ENCODE measurements around the gene NCR2.

The NCR2 gene

DNA sequence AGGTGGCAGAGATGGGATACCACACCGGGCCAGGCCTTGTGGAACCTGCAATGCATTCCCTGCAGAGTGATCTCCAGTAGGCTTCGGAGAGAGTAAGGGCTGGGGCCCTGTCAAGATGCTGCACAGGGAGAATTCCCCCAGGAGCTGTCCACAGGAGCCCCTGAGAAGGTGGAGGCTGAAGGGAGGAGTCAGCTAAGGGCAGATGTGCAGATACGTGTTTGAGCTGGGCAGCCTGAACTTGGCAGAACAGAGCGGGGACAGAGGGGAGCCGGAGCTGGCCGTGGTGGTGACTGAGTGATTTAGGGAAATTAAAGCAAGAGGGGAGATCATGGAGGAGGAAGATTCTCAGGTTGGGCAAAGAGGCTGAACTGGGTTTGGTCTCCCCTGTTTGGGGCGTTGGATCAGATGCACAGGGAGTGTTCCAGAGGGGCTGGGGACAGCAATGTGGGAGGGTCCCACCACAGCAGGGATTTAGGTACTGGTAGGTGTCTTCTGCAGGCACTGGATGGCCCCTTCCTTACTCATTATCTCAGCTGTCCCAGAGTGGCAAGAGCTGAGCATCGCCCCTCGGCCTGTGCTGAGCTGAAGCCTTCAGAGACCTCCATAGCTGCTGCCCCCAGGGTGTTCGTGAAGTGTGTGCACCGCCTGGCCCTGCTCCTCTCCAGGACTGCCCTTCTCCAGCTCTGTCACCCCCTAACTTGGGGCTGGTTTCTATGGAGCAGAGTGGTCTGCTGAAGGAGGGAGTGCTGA lies 3.8 kb upstream of the NCR2 start:
- no peak for DNase-seq (ENCODE audit: low spot score)

DNA sequence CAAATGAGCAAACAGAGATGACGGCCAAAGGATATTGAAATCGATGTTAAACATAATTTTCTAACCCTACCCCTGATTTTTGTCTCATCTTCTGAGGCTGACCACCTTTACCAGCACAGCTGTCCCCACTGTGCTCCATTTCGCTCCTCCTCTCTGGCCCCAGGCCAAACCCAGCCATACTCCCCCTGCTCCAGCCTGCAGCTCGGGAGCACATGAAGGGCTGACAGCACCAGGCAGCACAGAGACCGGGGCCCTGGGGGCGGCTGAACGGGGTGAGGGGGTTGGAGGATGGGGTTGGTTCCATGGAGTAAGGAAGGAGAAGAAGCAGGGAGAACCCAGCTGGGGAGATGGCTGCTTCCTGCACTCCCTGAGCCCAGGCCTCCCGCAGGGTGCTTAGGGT lies 3.2 kb upstream of the NCR2 start:
- DNase-seq (ENCODE audit: low spot score), result no peak

DNA sequence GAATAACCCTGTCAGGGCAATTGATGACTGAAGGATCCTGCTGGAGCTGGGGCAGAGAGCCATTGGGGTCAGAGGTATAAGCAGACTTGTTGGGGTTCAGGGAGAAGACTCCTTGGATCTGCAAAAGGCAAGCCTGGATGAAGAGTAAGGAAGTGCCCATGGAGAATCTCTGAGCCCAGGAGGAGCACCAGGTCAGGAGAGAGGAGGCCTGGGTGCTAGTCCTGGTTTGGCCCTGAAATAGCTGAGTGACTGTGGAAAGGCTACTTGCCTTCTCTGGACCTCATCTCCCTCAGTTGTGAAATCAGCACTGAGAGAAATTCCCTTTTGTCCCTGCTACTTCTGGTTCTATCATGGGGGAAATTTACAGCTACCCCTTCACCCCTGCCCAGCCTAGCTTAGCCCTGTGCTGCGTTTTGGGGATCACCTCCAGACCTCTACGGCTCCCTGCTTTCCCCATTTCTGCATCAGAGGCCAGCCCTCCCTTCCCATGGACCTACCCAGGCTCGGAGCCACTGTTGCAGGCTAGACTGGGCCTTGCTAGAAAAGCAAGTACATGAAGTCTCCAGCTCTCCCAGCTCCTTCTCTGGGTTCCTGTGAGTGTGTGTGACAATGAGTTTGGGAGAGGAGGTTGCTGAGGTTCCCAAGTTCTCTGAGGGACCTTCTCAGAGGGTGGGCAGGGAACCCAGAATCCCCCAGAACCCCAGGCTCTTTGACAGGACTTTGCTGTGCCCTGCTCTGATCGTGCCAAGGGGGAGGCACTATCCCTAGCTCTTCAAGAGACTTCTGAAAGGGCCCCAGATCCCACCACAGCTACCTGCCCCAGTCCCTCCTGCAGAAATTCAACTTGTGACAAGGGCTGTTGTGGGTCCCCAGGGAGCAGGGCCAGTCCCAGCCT lies 2.3 kb upstream of the NCR2 start:
- DNase-seq (ENCODE audit: low spot score), result no peak

DNA sequence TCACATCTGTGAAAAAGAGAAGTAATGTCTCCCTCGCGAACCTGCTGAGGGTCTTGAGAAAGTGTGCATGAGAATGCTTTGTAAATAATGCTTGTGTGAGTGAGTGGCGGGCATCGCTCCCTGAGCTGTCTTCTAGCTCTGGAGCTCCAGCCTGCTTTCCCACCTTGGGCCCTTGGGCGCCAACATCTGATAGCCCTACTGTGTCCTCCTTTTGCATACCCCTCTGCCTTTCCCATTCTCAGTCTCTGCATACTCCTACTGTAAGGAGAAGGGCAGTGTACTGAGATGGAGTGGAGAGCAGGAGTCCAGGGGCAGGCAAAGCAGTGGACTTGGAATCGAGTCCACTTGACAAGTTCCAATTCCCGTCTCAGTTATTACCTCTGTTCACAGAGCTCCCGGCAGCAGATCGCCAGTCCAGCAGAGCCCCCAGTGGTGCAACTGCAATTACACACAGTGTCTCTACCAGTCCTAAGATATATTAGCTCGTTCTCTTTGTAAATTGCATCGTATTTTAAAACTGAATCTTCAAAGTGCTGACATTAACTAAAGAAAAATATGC lies 847 bp upstream of the NCR2 start:
- DNase-seq (ENCODE audit: low spot score), result no peak

DNA sequence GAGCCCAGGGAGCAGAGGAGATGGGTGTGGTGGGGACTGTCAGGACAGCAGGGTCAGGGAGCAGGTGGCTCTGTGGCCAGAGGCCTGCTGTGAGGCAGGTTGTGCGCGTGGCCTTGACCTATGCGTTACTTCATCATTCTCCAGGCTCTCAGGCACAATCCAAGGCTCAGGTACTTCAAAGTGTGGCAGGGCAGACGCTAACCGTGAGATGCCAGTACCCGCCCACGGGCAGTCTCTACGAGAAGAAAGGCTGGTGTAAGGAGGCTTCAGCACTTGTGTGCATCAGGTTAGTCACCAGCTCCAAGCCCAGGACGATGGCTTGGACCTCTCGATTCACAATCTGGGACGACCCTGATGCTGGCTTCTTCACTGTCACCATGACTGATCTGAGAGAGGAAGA lies 535 bp downstream of the NCR2 start:
- no peak for DNase-seq (ENCODE audit: low spot score)

DNA sequence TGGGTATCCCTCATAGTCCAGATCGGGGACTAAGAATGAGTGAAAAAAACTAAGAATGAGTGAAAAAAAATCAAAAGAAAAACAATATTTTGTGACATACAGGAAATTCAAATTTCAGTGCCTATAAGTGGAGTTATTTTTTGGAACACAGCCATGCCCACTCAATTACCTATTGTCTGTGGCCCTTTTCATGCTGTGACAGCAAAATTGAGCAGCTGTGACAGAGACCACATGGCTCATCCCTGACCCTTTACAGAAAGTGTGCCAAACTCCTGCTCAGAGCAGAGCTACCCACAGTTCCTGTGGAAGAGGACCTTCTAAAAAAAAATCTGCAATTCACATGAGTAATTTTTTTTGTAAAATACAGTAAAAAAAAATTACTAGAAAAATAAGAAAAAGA lies 1.4 kb downstream of the NCR2 start:
- DNase-seq (ENCODE audit: low spot score), result no peak

DNA sequence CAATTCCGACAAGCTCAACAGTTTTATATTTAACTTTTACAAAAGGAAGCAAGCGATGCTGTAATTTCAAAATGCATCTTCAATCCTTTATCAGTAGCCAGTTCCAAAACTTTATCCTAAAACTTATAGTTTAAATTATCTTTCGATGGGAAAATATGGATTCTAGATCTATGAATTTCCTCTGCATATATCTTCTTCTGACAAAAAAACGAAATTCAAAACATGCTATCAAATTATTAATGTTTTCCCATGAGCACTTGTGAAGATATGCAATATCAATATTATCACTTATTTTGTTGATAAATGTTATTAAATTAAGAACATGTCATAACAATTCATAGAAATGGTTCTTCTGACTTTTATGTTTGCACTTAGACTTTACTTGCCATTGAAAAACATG lies 2.3 kb downstream of the NCR2 start:
- no peak for DNase-seq (ENCODE audit: low spot score)

DNA sequence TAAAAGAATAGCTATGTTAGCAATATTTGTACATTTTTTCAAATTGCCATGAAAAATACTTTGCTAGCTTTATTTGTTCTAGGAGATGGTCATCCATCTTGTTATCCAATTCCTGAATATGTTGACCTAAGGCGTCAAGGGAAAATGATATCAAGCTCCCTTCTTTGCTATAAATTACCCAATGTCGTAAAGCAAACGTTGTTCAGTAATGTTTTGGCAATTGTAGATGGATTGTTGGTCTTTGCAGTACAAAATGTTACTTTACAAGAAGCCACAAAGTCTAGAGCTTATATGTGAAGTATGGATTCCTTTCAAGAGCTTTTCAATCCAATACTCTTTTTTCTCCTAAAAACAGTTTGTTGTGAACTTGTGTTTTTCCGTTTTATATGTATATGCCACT lies 3.3 kb downstream of the NCR2 start:
- DNase-seq (ENCODE audit: low spot score), result no peak

DNA sequence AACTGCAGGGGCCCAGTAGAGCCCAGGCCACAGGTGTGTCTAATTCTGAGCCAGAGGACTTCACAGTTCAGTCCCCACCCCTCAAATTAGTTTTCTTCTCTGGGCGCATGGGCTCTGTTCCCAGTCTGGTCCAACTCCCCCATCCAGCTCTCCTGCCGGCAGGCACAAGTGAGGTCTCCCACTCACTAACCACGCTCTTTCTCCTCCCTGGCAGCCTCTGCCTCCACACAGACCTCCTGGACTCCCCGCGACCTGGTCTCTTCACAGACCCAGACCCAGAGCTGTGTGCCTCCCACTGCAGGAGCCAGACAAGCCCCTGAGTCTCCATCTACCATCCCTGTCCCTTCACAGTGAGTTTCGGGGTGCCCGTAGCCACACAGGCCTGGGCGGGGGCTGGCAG lies 6.2 kb downstream of the NCR2 start:
- no peak for DNase-seq (ENCODE audit: low spot score)

DNA sequence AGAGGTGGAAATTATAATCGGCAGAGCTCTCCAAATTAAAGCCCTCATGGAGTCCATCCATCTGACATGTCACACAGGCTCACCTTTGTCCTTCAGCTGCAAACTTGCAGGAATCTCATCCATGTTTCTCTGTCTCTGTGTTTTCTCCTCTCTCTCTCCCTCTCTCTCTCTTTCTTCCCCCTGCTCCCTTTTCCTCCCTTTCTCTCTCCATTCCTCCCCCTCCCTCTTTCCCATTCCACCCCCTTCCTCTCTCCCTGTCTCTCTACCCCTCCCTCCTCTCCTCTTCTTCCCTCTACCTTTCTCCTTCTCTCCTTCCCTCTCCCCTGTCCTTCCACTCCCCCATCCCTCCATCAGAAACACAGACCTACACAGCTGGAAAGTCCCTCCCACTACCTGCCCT lies 6.8 kb downstream of the NCR2 start:
- no peak for DNase-seq (ENCODE audit: low spot score)

DNA sequence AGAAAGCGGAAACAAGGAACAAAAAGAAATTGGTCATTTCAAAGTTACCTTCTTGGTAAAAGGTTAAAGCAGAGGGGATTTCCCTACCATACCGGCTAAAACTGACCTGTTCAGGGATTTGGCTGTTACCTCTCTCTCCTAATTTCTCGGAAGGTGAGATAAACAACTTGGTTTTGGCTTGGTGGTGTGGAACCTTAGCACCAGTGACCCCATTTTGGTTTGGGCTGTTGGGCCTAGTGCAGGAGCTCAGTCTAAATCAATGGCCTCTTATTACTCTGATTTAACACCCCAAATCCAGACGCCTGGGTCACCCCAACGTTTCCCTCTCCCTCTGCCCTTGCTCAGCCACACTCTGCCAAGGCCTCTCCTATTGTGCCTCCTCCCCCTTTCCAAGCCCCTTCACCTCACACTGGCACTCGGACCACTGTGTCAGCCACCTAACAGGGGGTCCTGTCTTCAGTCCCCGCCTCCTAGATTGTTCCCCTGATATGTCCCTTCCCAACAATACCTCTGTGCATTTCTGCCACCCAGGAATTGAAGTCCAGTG lies 8.3 kb downstream of the NCR2 start:
- DNase-seq (ENCODE audit: low spot score), result no peak

DNA sequence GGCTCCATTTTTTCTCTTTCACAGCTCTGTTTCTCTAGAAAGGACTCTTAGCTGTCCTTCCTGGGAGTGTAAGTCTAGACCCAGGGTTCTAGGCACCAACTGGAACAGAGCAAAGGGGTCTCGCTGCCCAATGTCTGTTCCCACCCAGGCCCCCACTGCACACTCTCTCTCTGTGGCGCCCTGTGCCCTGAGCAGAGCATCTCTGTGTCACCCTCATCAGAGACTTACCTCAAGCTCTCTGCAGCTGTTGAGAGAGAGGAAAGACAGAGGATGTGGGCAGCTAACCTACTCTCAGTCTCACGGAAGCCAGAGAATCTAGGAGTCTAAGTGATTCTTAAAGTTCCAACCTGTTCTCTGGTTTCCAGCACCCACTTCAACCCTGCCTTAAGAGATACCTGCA lies 9.5 kb downstream of the NCR2 start:
- no peak for DNase-seq (ENCODE audit: low spot score)

DNA sequence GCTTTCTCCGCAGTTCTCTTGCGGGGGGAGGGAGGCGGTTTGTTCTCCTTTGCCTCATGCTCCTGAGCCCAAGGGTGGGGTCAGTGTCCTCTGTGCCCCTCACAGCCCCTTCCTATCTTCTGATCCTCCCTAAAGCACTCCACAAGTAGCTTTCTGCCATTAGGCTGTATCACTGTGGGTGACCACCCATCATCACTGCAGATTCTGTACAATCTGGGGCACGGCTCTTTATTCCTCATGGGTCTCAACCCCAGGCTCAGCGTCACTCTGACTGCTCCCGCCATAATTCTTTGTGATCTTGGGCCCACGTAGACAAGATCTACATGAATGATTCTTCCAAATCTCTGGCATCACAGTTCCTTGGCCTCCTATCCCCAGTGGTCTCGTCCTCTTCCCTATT lies 10.5 kb downstream of the NCR2 start:
- DNase-seq (ENCODE audit: low spot score), result no peak

DNA sequence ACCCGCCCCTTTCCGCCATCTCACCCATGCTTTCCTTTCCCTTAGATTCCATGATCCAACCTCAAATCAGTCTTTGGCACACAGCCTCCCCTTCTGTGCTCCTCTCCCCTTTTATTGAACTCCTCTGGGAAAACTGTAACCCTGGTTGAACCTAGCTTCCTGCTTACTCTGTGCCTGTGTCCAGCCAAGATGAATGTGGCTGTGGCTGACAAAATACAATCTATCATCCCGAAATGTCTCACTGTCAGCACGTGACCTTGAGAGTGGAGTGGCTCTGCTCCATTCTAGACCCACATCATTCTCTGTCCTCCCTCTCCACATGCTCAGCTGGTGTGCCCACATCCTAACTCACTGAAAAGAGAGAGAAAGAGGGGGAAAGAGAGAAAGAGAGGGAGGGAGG lies 11.0 kb downstream of the NCR2 start:
- DNase-seq (ENCODE audit: low spot score), result no peak

DNA sequence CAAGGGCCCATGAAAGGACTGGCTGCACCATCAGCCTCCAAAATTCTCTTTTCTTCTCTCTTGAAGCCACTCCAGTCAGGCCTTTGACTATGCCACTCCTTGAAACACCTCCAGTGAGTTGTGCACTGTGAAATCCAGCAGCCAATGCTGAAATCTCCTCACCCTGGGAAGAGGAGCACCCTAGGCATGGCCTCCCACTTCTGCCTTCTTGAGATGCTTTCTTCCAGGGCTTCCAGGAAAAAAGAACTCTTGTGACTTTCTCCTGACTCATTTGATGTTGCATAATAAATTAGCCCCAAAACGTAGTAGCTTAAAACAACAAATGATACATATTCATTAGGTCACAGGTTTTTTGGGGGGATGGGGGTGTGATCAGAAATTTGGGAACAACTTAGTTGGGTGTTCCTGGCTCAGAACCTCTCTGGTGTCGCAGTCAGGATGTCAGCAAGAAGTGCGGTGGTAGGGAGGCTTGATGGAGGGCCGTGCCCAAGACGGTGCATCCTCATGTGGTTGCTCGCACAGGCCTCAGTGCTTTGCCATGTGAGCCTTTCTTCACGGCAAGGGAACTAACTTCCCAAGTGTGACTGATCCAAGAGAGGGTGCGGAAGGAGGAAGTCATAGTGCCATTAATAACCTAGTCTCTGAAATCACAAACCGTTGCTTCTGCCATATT lies 12.1 kb downstream of the NCR2 start:
- DNase-seq (ENCODE audit: low spot score), result no peak

DNA sequence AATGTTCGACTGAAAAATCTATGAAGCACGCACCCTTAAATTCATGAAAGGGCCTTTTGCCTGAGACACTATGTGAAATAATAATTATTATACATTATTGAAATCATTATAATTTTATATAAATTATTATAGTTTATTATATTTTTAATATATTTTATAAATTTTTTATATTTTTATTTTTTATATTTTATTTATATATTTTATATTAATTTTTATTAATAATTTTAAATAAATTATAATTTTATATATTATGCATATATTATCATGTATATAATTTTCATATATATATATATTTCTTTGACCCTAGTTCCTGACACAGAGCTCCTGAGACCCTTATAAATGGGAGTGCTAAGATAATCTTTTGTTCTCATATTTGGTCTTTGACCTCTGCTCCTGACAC lies 13.5 kb downstream of the NCR2 start:
- no peak for DNase-seq (ENCODE audit: low spot score)

DNA sequence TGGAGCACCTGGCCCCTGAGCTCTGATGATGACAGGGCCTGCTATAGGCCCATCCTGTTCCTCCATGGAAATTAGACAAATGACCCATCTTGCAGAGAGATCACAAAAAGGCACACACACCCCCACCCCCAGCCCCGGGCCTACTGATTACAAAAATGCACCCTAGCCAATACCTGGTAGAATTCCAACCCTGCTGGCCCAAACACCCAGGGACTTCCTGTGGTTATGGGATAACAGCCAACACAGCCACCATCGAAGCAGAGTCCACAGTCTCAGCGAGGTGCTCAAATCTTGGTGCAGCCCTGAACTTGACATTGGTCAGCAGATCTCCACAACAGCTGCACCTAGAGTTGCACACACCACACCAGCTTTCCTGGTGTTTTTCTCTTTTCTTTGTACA lies 17.0 kb downstream of the NCR2 start:
- no peak for DNase-seq (ENCODE audit: low spot score)

DNA sequence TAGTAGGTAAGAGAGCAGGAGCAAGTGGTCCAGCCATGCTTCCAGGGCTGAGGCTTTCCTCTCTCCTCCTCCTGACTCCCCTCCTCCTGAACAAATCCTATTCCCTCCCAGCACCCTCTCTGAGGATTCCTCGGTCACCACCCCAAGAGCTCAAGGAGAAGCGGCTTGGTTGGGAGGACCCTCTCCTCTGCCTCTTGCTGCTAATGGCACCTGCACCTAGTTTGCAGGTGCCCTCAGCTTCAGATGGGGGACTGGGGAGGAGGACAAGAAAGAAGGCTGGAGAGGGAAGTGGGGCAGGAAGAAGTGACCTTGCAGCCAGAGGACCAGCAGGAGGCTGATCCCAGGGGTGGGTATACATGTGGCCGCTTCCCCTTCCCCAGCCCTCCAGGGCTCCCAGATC lies 17.5 kb downstream of the NCR2 start:
- DNase-seq (ENCODE audit: low spot score), result no peak

DNA sequence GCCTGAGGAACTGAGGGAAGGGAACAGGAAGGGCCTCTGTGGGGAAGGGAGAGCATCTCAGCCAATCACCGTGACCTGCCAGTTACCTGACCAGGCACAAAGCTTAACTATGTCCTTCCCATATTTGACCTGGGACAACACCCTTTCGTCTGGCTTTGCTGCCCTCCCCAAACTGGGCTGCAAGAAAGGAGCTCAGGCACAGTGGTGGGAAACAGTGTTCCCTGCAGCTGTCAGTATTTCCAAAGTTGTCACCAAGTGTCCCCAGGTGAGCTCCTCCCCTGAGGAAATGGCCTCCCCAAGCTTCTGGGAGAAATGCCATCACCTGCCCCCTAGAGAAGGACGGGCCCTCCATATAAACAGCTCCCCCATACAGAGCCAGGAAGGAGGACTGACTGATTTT lies 17.9 kb downstream of the NCR2 start:
- DNase-seq (ENCODE audit: low spot score), result no peak

DNA sequence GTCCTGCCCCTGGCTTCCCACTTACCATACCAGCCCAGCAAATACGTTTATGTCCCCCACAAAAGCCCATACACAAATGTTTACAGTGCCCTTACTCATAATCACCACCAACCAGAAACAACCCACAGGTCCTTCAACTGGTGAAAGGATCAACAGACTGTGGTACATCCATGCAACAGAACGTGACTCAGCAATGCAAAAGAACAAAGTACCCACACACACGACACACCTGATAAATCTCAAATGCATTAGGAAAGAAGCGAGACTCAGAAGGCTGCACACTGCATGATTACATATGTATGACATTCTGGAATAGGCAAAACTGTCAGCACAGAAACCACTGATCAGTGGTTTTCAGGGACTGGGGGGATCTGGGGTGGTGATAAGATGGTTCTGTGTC lies 20.5 kb downstream of the NCR2 start:
- no peak for DNase-seq (ENCODE audit: low spot score)

DNA sequence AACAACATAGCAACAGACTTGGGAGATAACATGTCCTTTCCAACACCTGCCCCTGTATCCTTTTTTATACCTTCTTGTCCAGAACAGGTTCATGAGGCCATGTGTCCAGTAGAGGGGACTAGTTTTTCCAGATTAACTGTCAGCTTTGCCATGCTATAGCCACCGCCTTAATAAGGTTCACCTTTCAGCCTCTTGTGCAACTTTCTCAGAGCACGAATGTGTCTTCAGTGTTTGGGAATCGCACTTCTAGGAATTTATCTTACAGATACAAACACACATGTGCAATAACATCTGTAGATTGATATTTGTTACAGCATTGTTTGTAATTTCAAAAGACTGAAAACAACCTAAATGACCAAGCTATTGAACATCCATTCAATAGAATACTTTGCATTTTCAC lies 21.4 kb downstream of the NCR2 start:
- DNase-seq (ENCODE audit: low spot score), result no peak

DNA sequence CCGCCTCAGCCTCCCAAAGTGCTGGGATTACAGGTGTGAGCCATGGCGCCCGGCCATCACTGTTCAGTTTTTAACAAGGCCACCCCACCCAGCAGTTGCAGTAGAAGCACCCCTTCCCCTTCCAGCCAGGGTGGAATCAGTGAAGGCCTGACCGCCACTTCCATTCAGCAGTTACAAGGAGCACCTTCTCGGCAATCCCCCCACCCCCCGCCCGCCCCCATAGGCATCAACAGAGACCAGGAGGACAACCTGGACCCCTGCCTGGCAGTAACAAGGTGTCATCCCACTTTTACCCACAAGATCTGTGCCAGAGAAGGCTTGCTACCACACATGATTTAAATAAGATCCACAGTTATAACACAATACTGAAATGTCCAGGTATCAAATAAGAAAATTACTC lies 23.1 kb downstream of the NCR2 start:
- no peak for DNase-seq (ENCODE audit: low spot score)

Measured in iPS-NIHi11 (cell line).